HepG2 (cell line): ENCODE results near the gene TMEM131L. TPM values are rescaled to one million over a fixed set of nuclear protein-coding genes. Genes with fewer than 3 reads are reported as not detected.

ENCODE experiments used
- ATF7-NPFF ChIP-seq: sonication (generic); formaldehyde crosslinking; IDR thresholded peaks from 2 replicates; pipeline ENCODE4 v1.8.1; 2023; ENCODE audit warnings: mild to moderate bottlenecking, low read depth, missing genetic modification reagents, moderate library complexity
- CEBPB ChIP-seq: IDR thresholded peaks from 2 replicates; pipeline ENCODE4 v1.6.1; 2011; ENCODE audit warnings: low read depth, low read length, improper control_type of control experiment, borderline replicate concordance
- CREB3 ChIP-seq: sonication (generic); formaldehyde crosslinking; IDR thresholded peaks from 2 replicates; pipeline ENCODE4 v1.5.0; 2020; ENCODE audit warnings: missing genetic modification reagents
- FOXA3 ChIP-seq: IDR thresholded peaks from 2 replicates; pipeline ENCODE4 v1.6.1; 2016; ENCODE audit warnings: missing genetic modification reagents, missing compliant biosample characterization
- NR2F6 ChIP-seq, 2 experiments: IDR thresholded peaks; 2 replicates each; pipeline ENCODE4 v1.6.1; 2016; ENCODE audit warnings: antibody characterized with exemption in 1 of 2, mild to moderate bottlenecking in 1 of 2
- PRDM15 ChIP-seq: sonication (generic); formaldehyde crosslinking; IDR thresholded peaks from 2 replicates; pipeline ENCODE4 v1.4.0; 2020; ENCODE audit warnings: missing genetic modification reagents
- RARA ChIP-seq: IDR thresholded peaks from 2 replicates; pipeline ENCODE4 v1.6.1; 2016; ENCODE audit warnings: missing genetic modification reagents, missing compliant biosample characterization
- RELA ChIP-seq: sonication (generic); formaldehyde crosslinking; IDR thresholded peaks from 2 replicates; pipeline ENCODE4 v1.4.0; 2020; ENCODE audit warnings: missing genetic modification reagents
- SETDB1 ChIP-seq: sonication (generic); formaldehyde crosslinking; IDR thresholded peaks from 2 replicates; pipeline ENCODE4 v1.5.1; 2020; ENCODE audit warnings: missing genetic modification reagents, mild to moderate bottlenecking, borderline replicate concordance
- SOX6 ChIP-seq, 2 experiments: fragments of 450-650 bp in 1 of 2; sonication (generic) in 1 of 2; formaldehyde crosslinking in 1 of 2; IDR thresholded peaks; 2 replicates each; pipeline versions ENCODE4 v1.4.0 to v1.6.1; 2017 to 2020; ENCODE audit warnings: antibody characterized with exemption in 1 of 2, mild to moderate bottlenecking in 1 of 2, missing genetic modification reagents in 1 of 2
- SP140L ChIP-seq: sonication (generic); formaldehyde crosslinking; IDR thresholded peaks from 2 replicates; pipeline ENCODE4 v1.4.0; 2020; ENCODE audit warnings: missing genetic modification reagents, borderline replicate concordance
- TBP ChIP-seq: sonication (generic); formaldehyde crosslinking; IDR thresholded peaks from 2 replicates; pipeline ENCODE4 v1.5.0; 2020; ENCODE audit warnings: missing genetic modification reagents
- ZNF20 ChIP-seq: sonication (generic); formaldehyde crosslinking; IDR thresholded peaks from 2 replicates; pipeline ENCODE4 v1.4.0; 2020; ENCODE audit warnings: mild to moderate bottlenecking, moderate library complexity, missing genetic modification reagents
- ZNF264 ChIP-seq: sonication (generic); formaldehyde crosslinking; IDR thresholded peaks from 2 replicates; pipeline ENCODE4 v1.4.0; 2020; ENCODE audit warnings: missing genetic modification reagents
- ZNF292 ChIP-seq: sonication (generic); formaldehyde crosslinking; IDR thresholded peaks from 2 replicates; pipeline ENCODE4 v1.8.1; 2022; ENCODE audit warnings: mild to moderate bottlenecking, low read depth, missing genetic modification reagents, borderline replicate concordance
- ZNF317 ChIP-seq: sonication (generic); formaldehyde crosslinking; IDR thresholded peaks from 2 replicates; pipeline ENCODE4 v1.5.0; 2020; ENCODE audit warnings: mild to moderate bottlenecking, missing genetic modification reagents
- ZNF354B ChIP-seq: sonication (generic); formaldehyde crosslinking; IDR thresholded peaks from 2 replicates; pipeline ENCODE4 v1.8.0; 2022; ENCODE audit warnings: mild to moderate bottlenecking, missing genetic modification reagents
- ZNF431 ChIP-seq: sonication (generic); formaldehyde crosslinking; IDR thresholded peaks from 2 replicates; pipeline ENCODE4 v1.9.0; 2022; ENCODE audit warnings: missing genetic modification reagents, low read depth, mild to moderate bottlenecking, borderline replicate concordance
- ZNF776 ChIP-seq: sonication (generic); formaldehyde crosslinking; IDR thresholded peaks from 2 replicates; pipeline ENCODE4 v1.4.0; 2020; ENCODE audit warnings: mild to moderate bottlenecking, missing genetic modification reagents
- ZNF782 ChIP-seq: sonication (generic); formaldehyde crosslinking; IDR thresholded peaks from 2 replicates; pipeline ENCODE4 v1.4.0; 2020; ENCODE audit warnings: missing genetic modification reagents, mild to moderate bottlenecking, borderline replicate concordance
- ZNF878 ChIP-seq: sonication (generic); formaldehyde crosslinking; IDR thresholded peaks from 2 replicates; pipeline ENCODE4 v1.8.1; 2023; ENCODE audit warnings: mild to moderate bottlenecking, missing genetic modification reagents, moderate library complexity
- polyA plus RNA-seq, 8 experiments: library from polyadenylated mRNA; depleted of rRNA in 3 of 8; stranded (reverse) in 7 of 8; unstranded in 1 of 8; fragments of >200 nt; fragmentation: Illumina TruSeq in 4 of 8; extraction: Trizol in 4 of 8; gene quantifications; 2 replicates each; pipeline versions ENCODE4 v1.2.1 to v1.2.3, GENCODE V29; 2011 to 2016; ENCODE audit warnings: low read depth in 4 of 8, missing spikeins in 1 of 8, mixed read lengths in 1 of 8; ENCODE audit not compliant: insufficient read depth in 1 of 8
- total RNA-seq, 5 experiments: library from RNA; depleted of rRNA; stranded (reverse); fragments of >200 nt; fragmentation: Illumina TruSeq; extraction: Trizol; gene quantifications; 2 replicates each; pipeline ENCODE4 v1.2.3, GENCODE V29; 2016; ENCODE audit warnings: low read depth in 1 of 5
- TF ChIP-seq, protein P1 (sequence below): sonication (generic); formaldehyde crosslinking; IDR thresholded peaks from 2 replicates; pipeline ENCODE4 v1.8.0; 2023; ENCODE audit warnings: mild to moderate bottlenecking, missing genetic modification reagents
- TF ChIP-seq, protein P2 (sequence below): sonication (generic); formaldehyde crosslinking; IDR thresholded peaks from 2 replicates; pipeline ENCODE4 v1.5.0; 2020; ENCODE audit warnings: mild to moderate bottlenecking, missing genetic modification reagents, moderate library complexity

Gene TMEM131L
- total and polyA plus RNA-seq, 2 of the 13 experiments (the other 11 are each of a cell fraction or from before 2014, with no cell fraction given), result 2.2 to 4.5 TPM

DNA sequence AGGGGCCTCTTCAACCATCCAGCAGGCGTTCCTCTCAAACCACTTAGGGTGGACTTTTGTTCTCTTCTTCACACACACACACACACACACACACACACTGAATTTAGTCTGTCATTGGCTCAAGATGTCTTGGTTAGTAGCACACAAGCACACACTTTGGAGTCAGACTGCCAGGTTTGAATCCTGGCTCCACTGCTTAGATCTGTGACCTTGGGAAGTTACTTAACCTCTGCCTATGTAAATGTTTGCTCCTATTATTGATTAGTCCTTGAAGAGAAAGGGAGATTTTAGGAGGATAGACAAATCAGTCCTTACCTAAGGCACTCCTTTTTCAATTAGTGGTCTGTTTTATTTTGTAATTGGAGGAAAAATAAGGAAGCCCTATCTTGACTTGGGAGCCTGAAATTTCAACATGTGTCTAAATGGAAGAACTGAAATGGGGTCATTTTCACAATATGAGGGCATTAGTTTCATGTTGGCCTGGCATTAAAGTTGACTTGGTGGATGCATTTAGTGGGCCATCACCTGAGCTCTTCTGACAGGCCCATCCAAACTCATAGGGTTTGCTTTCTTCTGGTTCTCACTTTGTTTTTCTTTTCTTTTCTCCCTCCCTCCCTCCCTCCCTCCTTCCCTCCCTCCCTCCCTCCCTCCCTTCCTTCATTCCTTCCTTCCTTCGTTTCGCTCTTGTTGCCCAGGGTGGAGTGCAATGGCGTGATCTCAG lies 13.3 kb upstream of the TMEM131L start (continued):
- TF ChIP-seq CREB3 (CRISPR knock-in tag), result no peak
- no peak for TF ChIP-seq ZNF431 (CRISPR knock-in tag)
- TF ChIP-seq NR2F6 (IDR thresholded peaks at IDR 0.05), result peak; percentile 58; the same call in 1 of the 2 replicates
- TF ChIP-seq NR2F6 (CRISPR knock-in tag; IDR thresholded peaks at IDR 0.05), result no peak
- TF ChIP-seq, protein P1, sequence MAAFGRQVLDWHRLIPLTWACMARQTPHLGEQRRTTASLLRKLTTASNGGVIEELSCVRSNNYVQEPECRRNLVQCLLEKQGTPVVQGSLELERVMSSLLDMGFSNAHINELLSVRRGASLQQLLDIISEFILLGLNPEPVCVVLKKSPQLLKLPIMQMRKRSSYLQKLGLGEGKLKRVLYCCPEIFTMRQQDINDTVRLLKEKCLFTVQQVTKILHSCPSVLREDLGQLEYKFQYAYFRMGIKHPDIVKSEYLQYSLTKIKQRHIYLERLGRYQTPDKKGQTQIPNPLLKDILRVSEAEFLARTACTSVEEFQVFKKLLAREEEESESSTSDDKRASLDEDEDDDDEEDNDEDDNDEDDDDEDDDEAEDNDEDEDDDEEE (CRISPR knock-in tag), result 0 out of 2 replicates have a peak, but pooled peaks have one; percentile 36
- TF ChIP-seq SOX6 (IDR thresholded peaks at IDR 0.05), result no peak
- TF ChIP-seq SOX6 (CRISPR knock-in tag; IDR thresholded peaks at IDR 0.05), result peak; percentile 59
- TF ChIP-seq RELA (CRISPR knock-in tag), result no peak
- TF ChIP-seq ZNF782 (CRISPR knock-in tag), result no peak
- no peak for TF ChIP-seq ZNF20 (CRISPR knock-in tag)
- TF ChIP-seq ZNF354B (CRISPR knock-in tag), result no peak
- TF ChIP-seq, protein P2, sequence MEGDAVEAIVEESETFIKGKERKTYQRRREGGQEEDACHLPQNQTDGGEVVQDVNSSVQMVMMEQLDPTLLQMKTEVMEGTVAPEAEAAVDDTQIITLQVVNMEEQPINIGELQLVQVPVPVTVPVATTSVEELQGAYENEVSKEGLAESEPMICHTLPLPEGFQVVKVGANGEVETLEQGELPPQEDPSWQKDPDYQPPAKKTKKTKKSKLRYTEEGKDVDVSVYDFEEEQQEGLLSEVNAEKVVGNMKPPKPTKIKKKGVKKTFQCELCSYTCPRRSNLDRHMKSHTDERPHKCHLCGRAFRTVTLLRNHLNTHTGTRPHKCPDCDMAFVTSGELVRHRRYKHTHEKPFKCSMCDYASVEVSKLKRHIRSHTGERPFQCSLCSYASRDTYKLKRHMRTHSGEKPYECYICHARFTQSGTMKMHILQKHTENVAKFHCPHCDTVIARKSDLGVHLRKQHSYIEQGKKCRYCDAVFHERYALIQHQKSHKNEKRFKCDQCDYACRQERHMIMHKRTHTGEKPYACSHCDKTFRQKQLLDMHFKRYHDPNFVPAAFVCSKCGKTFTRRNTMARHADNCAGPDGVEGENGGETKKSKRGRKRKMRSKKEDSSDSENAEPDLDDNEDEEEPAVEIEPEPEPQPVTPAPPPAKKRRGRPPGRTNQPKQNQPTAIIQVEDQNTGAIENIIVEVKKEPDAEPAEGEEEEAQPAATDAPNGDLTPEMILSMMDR, result no peak
- TF ChIP-seq ZNF292, result peak; percentile 40; the same call in 1 of the 2 replicates
- TF ChIP-seq FOXA3 (CRISPR knock-in tag), result peak; percentile 73
- TF ChIP-seq SP140L (CRISPR knock-in tag), result no peak
- no peak for TF ChIP-seq ZNF878 (CRISPR knock-in tag)
- no peak for TF ChIP-seq ZNF317
- TF ChIP-seq TBP (CRISPR knock-in tag), result no peak
- TF ChIP-seq ATF7-NPFF (CRISPR knock-in tag), result no peak
- TF ChIP-seq RARA (CRISPR knock-in tag), result peak; percentile 60
- no peak for TF ChIP-seq SETDB1 (CRISPR knock-in tag)
- no peak for TF ChIP-seq ZNF776 (CRISPR knock-in tag)
- peak; percentile 45 for TF ChIP-seq PRDM15 (CRISPR knock-in tag)
- 0 out of 2 replicates have a peak, but pooled peaks have one; percentile 2 for TF ChIP-seq CEBPB
- no peak for TF ChIP-seq ZNF264 (CRISPR knock-in tag)
